ENCODE data around the gene C1QTNF7. TPM values are rescaled to one million over a fixed set of nuclear protein-coding genes. Genes with fewer than 3 reads are reported as not detected.

C1QTNF7 gene
- total RNA-seq, 1 donor: not detected

- no peak for DNase-seq (ENCODE audit: low read depth in 2 of 3, low spot score in 2 of 3)
Measured at GRCh38 chr4:15413623-15414019, 14.2 kb upstream of the C1QTNF7 start.

GRCh38 chr4:15414551-15415091 lies 13.2 kb upstream of the C1QTNF7 start:
- peak in 1 of 3 donors; percentile 48 for DNase-seq (ENCODE audit: low read depth in 2 of 3, low spot score in 2 of 3)

- no peak for DNase-seq (ENCODE audit: low read depth in 2 of 3, low spot score in 2 of 3)
Measured at GRCh38 chr4:15416357-15417232, 11.2 kb upstream of the C1QTNF7 start.

- no peak for DNase-seq (ENCODE audit: low read depth in 2 of 3, low spot score in 2 of 3)
Measured at GRCh38 chr4:15417233-15417660, 10.6 kb upstream of the C1QTNF7 start.

GRCh38 chr4:15418956-15419355 lies 8.9 kb upstream of the C1QTNF7 start:
- no peak for DNase-seq (ENCODE audit: low read depth in 2 of 3, low spot score in 2 of 3)

GRCh38 chr4:15420642-15421041 lies 7.2 kb upstream of the C1QTNF7 start:
- no peak for DNase-seq (ENCODE audit: low read depth in 2 of 3, low spot score in 2 of 3)

GRCh38 chr4:15423285-15423711 lies 4.5 kb upstream of the C1QTNF7 start:
- DNase-seq (ENCODE audit: low read depth in 2 of 3, low spot score in 2 of 3): no peak

- DNase-seq (ENCODE audit: low read depth in 2 of 3, low spot score in 2 of 3): no peak
Measured at GRCh38 chr4:15425520-15425919, 2.3 kb upstream of the C1QTNF7 start.

- no peak for DNase-seq (ENCODE audit: low read depth in 2 of 3, low spot score in 2 of 3)
Measured at GRCh38 chr4:15427161-15427560, 672 bp upstream of the C1QTNF7 start.

GRCh38 chr4:15428611-15429010 lies 778 bp downstream of the C1QTNF7 start:
- no peak for DNase-seq (ENCODE audit: low read depth in 2 of 3, low spot score in 2 of 3)

GRCh38 chr4:15434091-15434490 lies 6.3 kb downstream of the C1QTNF7 start:
- DNase-seq (ENCODE audit: low read depth in 2 of 3, low spot score in 2 of 3): no peak

GRCh38 chr4:15434676-15435075 lies 6.8 kb downstream of the C1QTNF7 start:
- no peak for DNase-seq (ENCODE audit: low read depth in 2 of 3, low spot score in 2 of 3)

- DNase-seq (ENCODE audit: low read depth in 2 of 3, low spot score in 2 of 3): peak in 1 of 3 donors; percentile 37
Measured at GRCh38 chr4:15436513-15436912, 8.7 kb downstream of the C1QTNF7 start.

- no peak for DNase-seq (ENCODE audit: low read depth in 2 of 3, low spot score in 2 of 3)
Measured at GRCh38 chr4:15438939-15439524, 11.2 kb downstream of the C1QTNF7 start.

- DNase-seq (ENCODE audit: low read depth in 2 of 3, low spot score in 2 of 3): no peak
Measured at GRCh38 chr4:15443371-15444160, 15.7 kb downstream of the C1QTNF7 start.

GRCh38 chr4:15444276-15444675 lies 16.4 kb downstream of the C1QTNF7 start:
- no peak for DNase-seq (ENCODE audit: low read depth in 2 of 3, low spot score in 2 of 3)

GRCh38 chr4:15444879-15445547 lies 17.2 kb downstream of the C1QTNF7 start:
- peak in 1 of 3 donors; percentile 5 for DNase-seq (ENCODE audit: low read depth in 2 of 3, low spot score in 2 of 3)

- DNase-seq (ENCODE audit: low read depth in 2 of 3, low spot score in 2 of 3): no peak
Measured at GRCh38 chr4:15451181-15451865, 23.5 kb downstream of the C1QTNF7 start.

GRCh38 chr4:15451866-15452765 lies 24.3 kb downstream of the C1QTNF7 start:
- no peak for DNase-seq (ENCODE audit: low read depth in 2 of 3, low spot score in 2 of 3)

All from hematopoietic multipotent progenitor cell (in vitro differentiated cells).